ENCODE data around the gene MRPS18A. TPM values are rescaled to one million over a fixed set of nuclear protein-coding genes. Genes with fewer than 3 reads are reported as not detected.
A peak's percentile ranks its signal among the peaks of the same experiment; 100 is the strongest.

MRPS18A gene
- total and polyA plus RNA-seq, 9 of the 15 experiments (the other 6 are each of a cell fraction or from before 2014, with no cell fraction given): 87.5 to 243 (median 125) TPM

GRCh38 chr6:43714311-43715055, 26.9 kb upstream of the MRPS18A start (continued):
- TF ChIP-seq DDX20 (tag; IDR thresholded peaks at IDR 0.05; ENCODE audit: low read depth) (0 out of 2 replicates have a peak, but pooled peaks have one; percentile 18), PYGO2 (tag; IDR thresholded peaks at IDR 0.05) (peak; percentile 18; the same call in 1 of the 2 replicates), FOXP4 (CRISPR knock-in tag; IDR thresholded peaks at IDR 0.05; ENCODE audit: borderline replicate concordance) (no peak), MTA3 (IDR thresholded peaks at IDR 0.05; ENCODE audit: borderline replicate concordance) (peak; percentile 59), PBX2 (CRISPR knock-in tag; IDR thresholded peaks at IDR 0.05; ENCODE audit: low read depth) (no peak), PBX2 (tag; conservative IDR thresholded peaks at IDR 0.05; ENCODE audit: low read depth) (no peak), ZNF23 (CRISPR knock-in tag; IDR thresholded peaks at IDR 0.05) (no peak), XRCC3 (IDR thresholded peaks at IDR 0.05) (no peak), TRIM24 (IDR thresholded peaks at IDR 0.05) (peak; percentile 80 to 85), CREM (IDR thresholded peaks at IDR 0.05; ENCODE audit: low read depth) (0 out of 2 replicates have a peak, but pooled peaks have one; percentile 9), AFF4 (CRISPR knock-in tag; IDR thresholded peaks at IDR 0.05) (no peak), KLF1 (tag; IDR thresholded peaks at IDR 0.05) (no peak), ZNF830 (CRISPR knock-in tag; IDR thresholded peaks at IDR 0.05) (no peak), LCOR (CRISPR knock-in tag; IDR thresholded peaks at IDR 0.05) (no peak), MCM2 (IDR thresholded peaks at IDR 0.05; ENCODE audit: low read depth) (no peak), KLF16 (IDR thresholded peaks at IDR 0.05) (peak; percentile 67; the same call in 1 of the 2 replicates), ZNF561 (CRISPR knock-in tag; conservative IDR thresholded peaks at IDR 0.05) (no peak), JUND (IDR thresholded peaks at IDR 0.05; ENCODE audit: borderline replicate concordance, low read depth, low read length) (peak; percentile 75), JUND (tag; IDR thresholded peaks at IDR 0.05; ENCODE audit: borderline replicate concordance, low read depth, low read length) (no peak; the same call in 2 of the 3 replicates), TCF3 (CRISPR knock-in tag; IDR thresholded peaks at IDR 0.05) (peak; percentile 59; the same call in 1 of the 2 replicates), BRF1 (IDR thresholded peaks at IDR 0.05; ENCODE audit: borderline replicate concordance, extremely low read depth, insufficient read length) (no peak)
